ENCODE results near the gene TBC1D24. TPM values are rescaled to one million over a fixed set of nuclear protein-coding genes. Genes with fewer than 3 reads are reported as not detected.

Gene TBC1D24
- total and polyA plus RNA-seq, 7 donors: 3.2 to 8.9 (median 6.0) TPM

DNA sequence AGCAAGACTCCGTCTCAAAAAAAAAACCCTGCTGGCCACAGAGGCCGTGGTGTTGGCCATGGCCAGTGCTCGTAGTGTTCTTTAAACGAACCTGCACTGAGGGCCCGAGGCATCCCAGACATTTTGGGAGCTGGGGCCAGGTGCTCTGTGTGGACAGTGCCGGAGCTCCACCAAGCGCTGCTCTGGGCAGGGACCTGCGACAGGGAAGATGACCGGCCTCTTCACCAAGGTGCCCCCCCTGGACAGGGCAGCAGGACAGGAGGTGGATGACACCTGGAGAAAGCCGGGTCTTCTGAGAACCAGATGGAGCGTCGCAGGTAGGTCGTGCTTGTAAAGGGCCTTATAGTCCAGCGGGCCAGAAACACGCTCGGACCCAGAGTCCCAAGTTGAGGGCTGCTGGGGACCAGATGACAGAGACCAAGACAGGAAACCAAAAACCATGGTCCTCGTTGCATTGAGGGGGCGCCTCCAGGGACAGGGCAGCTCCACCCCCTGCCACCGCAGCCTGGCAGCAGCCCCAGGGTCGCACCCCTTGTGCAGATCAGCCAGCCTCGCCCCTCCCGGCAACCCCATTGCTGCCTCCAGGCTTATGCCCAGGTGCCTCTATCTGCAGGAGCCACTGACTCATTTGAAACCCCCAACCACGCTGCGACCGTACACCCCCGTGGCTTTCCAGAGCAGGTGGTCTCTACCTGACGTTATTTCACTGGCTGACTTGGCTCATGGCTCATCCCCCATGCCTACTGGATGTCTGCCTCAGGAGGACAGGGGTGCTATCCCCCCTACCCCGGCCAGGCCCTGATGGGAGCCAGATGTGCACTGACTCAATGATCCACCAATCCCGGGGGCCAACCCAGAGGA lies 8.0 kb upstream of the TBC1D24 start:
- DNase-seq (no peak), ATAC-seq (no peak)
- Histone ChIP-seq H3K9me3 (no peaks in the 10 kb centered on the region), H3K27ac (no peak overlapping the region), H3K27me3 (ENCODE audit: insufficient read depth in 3 of 3, low read length in 2 of 3) (peaks cover 0 to 33% (median 3%) of the 10 kb centered on the region in 3 donors), H3K4me3 (peak overlapping the region; percentile 75), H3K36me3 (ENCODE audit: insufficient read depth in 1 of 2, low read depth in 1 of 2) (no peaks in the 10 kb centered on the region), H3K4me1 (peaks cover 26% of the 10 kb centered on the region)
- TF ChIP-seq, protein P1, sequence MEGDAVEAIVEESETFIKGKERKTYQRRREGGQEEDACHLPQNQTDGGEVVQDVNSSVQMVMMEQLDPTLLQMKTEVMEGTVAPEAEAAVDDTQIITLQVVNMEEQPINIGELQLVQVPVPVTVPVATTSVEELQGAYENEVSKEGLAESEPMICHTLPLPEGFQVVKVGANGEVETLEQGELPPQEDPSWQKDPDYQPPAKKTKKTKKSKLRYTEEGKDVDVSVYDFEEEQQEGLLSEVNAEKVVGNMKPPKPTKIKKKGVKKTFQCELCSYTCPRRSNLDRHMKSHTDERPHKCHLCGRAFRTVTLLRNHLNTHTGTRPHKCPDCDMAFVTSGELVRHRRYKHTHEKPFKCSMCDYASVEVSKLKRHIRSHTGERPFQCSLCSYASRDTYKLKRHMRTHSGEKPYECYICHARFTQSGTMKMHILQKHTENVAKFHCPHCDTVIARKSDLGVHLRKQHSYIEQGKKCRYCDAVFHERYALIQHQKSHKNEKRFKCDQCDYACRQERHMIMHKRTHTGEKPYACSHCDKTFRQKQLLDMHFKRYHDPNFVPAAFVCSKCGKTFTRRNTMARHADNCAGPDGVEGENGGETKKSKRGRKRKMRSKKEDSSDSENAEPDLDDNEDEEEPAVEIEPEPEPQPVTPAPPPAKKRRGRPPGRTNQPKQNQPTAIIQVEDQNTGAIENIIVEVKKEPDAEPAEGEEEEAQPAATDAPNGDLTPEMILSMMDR (IDR thresholded peaks at IDR 0.05): no peak
- WGBS, 3 donors: 72 to 73% (median 73%) methylated on average over 29 of the region's 29 CpGs
- intact Hi-C loops (cut with DNase I): no loop called here

DNA sequence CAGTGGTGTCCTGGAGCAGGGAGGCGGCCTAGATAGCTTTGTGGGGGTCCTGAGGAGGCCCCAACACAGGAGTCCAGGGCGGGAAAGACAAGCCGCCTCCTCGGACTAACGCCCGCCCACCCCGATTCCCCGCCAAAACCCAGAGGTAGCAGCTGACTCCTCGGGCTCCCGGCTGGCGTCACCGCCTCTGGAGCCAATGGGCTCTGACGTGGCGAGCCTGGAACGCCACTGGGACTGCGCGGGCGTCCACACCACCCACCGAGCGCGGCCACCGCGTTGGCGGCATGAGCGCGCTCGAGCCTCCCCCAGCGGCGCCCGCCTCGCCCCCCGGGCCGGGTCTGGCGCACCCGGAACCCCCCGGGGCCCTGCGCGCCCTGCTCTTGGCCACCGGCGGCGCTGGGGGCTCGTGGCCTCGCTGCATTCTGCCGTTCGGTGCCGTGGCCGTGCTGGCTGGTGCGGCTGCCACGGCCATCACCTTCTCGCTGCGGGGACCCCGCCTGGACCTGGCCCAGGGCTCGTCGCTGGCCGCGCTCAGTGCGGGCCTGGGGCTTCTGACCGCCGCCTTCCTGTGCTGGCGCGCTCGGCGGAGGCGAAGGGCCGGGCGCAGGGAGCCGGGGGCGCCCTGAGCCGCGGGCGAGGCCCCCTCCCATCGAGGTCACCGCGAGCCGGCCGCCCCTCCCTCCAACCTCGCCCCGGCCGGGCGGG lies 7.2 kb upstream of the TBC1D24 start:
- ATAC-seq: peak; percentile 71 to 85 (median 80)
- peak; percentile 86 to 89 for DNase-seq
- Histone ChIP-seq H3K36me3 (ENCODE audit: insufficient read depth in 1 of 2, low read depth in 1 of 2) (no peaks in the 10 kb centered on the region), H3K4me3 (peak overlapping the region; percentile 75), H3K27ac (no peak overlapping the region), H3K4me1 (peaks cover 26% of the 10 kb centered on the region), H3K9me3 (no peaks in the 10 kb centered on the region), H3K27me3 (ENCODE audit: insufficient read depth in 3 of 3, low read length in 2 of 3) (peaks cover 0 to 41% (median 3%) of the 10 kb centered on the region in 3 donors)
- TF ChIP-seq, protein P1 (IDR thresholded peaks at IDR 0.05): peak; percentile 9
- intact Hi-C loops (cut with DNase I): no loop called here
- WGBS, 3 donors: 0 to 2% (median 1%) methylated on average over 46 to 80 of the region's 80 CpGs

DNA sequence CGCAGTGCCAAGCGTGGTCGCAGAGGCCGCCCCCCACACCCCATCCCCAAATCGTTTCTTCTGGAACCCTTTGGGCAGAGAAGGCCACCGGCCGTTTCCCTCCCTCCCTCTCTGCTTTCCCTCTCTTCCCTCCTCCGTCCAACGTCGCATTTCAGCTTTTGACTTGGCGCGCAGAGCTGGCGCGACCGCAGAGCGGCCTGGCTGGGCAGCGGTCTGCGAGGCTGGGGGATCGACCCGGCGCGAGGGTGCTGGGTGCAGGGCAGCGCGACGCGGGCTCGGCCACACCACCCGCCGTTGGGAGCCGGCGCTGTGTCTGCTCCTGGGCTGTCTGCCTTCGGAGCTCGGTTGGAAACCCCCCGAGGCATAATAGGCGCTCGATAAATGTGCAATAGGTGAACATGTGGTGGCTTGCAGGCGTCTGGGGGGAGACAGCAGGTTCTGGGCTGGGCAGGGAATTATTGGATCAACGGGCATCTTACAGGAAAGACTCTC lies 6.6 kb upstream of the TBC1D24 start:
- Histone ChIP-seq H3K4me1 (peaks cover 26% of the 10 kb centered on the region), H3K36me3 (ENCODE audit: insufficient read depth in 1 of 2, low read depth in 1 of 2) (no peaks in the 10 kb centered on the region), H3K27ac (no peak overlapping the region), H3K4me3 (peak overlapping the region; percentile 75), H3K9me3 (no peaks in the 10 kb centered on the region), H3K27me3 (ENCODE audit: insufficient read depth in 3 of 3, low read length in 2 of 3) (peaks cover 0 to 42% (median 3%) of the 10 kb centered on the region in 3 donors)
- WGBS, 3 donors: 2 to 4% (median 3%) methylated on average over 33 to 38 of the region's 38 CpGs
- ATAC-seq: peak in 3 of 4 donors; percentile 12 to 26 (median 25)
- TF ChIP-seq, protein P1 (IDR thresholded peaks at IDR 0.05): no peak
- intact Hi-C loops (cut with DNase I): no loop called here
- no peak for DNase-seq

DNA sequence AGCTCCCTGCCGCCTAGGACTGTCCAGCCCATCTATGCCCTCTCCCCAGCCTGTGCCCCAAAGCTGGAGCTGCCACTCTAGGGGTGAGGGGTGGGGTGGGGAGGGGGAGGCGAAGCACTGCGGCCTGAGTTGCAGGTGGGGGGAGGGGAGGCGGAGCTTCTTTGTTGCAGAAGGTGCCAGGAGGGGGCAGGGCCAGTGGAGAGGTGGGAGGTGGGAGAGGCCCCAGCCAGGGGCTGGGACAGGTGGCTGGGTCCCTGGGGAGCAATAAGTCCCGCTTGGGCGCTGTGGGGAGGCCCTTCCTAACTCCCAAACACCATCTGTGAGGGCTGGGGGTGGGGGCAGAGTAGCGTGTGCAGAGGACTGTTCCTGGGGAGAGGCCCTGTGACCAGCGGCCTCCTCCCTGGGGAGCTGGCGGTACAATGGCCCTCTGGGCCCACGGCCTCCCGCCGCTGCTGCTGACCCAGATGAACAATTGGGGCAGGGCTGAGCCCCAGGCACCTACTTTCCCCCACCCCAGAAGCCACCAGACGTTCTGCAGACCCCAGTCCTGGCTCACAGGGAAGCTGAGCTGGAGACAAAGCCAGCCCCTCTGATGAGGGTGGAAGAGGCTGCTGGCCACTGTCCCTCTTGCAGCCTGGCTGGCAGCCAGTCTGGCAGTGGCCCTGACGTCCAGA lies 6.1 kb upstream of the TBC1D24 start:
- H3K9me3 ChIP-seq: no peaks in the 10 kb centered on the region
- no peak overlapping the region for H3K27ac ChIP-seq
- WGBS, 3 donors: 5 to 12% (median 11%) methylated on average over 13 to 14 of the region's 14 CpGs
- no peaks in the 10 kb centered on the region for H3K36me3 ChIP-seq (ENCODE audit: insufficient read depth in 1 of 2, low read depth in 1 of 2)
- H3K27me3 ChIP-seq (ENCODE audit: insufficient read depth in 3 of 3, low read length in 2 of 3): peaks cover 0 to 42% (median 3%) of the 10 kb centered on the region in 3 donors
- DNase-seq (no peak), ATAC-seq (peak in 3 of 4 donors; percentile 14 to 21 (median 19))
- TF ChIP-seq, protein P1 (IDR thresholded peaks at IDR 0.05): no peak
- peaks cover 30% of the 10 kb centered on the region for H3K4me1 ChIP-seq
- intact Hi-C loops (cut with DNase I): no loop called here
- peak overlapping the region; percentile 75 for H3K4me3 ChIP-seq
